HCT116 (cell line): ENCODE results near the gene CAB39L. TPM values are rescaled to one million over a fixed set of nuclear protein-coding genes. Genes with fewer than 3 reads are reported as not detected.
A peak's percentile ranks its signal among the peaks of the same experiment; 100 is the strongest.

Source experiments
- ATAC-seq: fragments of 200-7000 bp; cut with Tn5 transposase; 2 replicates; pipeline ENCODE4 v1.9.1; 2020; ENCODE audit warnings: mild to moderate bottlenecking, moderate library complexity
- Bru-seq: library from RNA; stranded (reverse); fragments of 400-500 nt; gene quantifications from one replicate; lab custom pipeline; 2021; lab: Mats Ljungman, UMichigan
- BruChase-seq, 2 experiments: library from RNA; stranded (reverse); fragments of 400-500 nt; gene quantifications; one replicate each; lab custom pipeline; 2021; lab: Mats Ljungman, UMichigan
- BruUV-seq: library from RNA; stranded (reverse); fragments of 400-500 nt; replicated peaks from 2 replicates; lab custom pipeline; 2021; lab: Mats Ljungman, UMichigan
- CTCF ChIA-PET: fragments of 300-600 bp; sonication (Branson Sonifier 250); formaldehyde crosslinking; loops from one replicate; lab custom pipeline; 2021; ENCODE audit warnings: antibody characterized with exemption; lab: Charles Lee
- POLR2A ChIA-PET: fragments of 300-600, 350-600 bp; sonication (Branson Sonifier 250); formaldehyde crosslinking; loops from one replicate; lab custom pipeline; 2021; ENCODE audit warnings: antibody characterized with exemption; lab: Charles Lee
- RAD21 ChIA-PET, 2 experiments: fragments of 300-600 bp; sonication (Branson Sonifier 250); formaldehyde crosslinking; loops; one replicate each; lab custom pipeline; 2023; ENCODE audit warnings: low total read pairs in 2 of 2; ENCODE audit not compliant: uncharacterized antibody in 2 of 2, unreplicated experiment in 2 of 2, low non-redundant PET in 1 of 2; lab: Charles Lee
- DNase-seq: peaks from one replicate; pipeline ENCODE4 v3.0.0-alpha.2; 2010; ENCODE audit warnings: low read depth, low spot score
- H2AFZ ChIP-seq: fragments of 200-600 bp; shearing (Covaris generic), sonication (generic); 2 replicates; pipeline ENCODE4 v1.6.1; 2017; ENCODE audit warnings: low read depth, mixed run types, mixed read lengths, antibody characterized with exemption, low read length; ENCODE audit not compliant: poor library complexity, severe bottlenecking
- H3K27ac ChIP-seq: 2 replicates; pipeline ENCODE4 v1.5.1; 2012; ENCODE audit warnings: low read depth, low read length
- H3K27me3 ChIP-seq: fragments of 200-600 bp; sonication (generic); 2 replicates; pipeline ENCODE4 v1.6.1; 2016; ENCODE audit warnings: mixed run types, low read length, mixed read lengths; ENCODE audit not compliant: insufficient read depth
- H3K36me3 ChIP-seq, 2 experiments: fragments of 200-500 bp in 1 of 2; fragments of 200-600 bp in 1 of 2; sonication (Bioruptor generic) in 1 of 2; sonication (generic) in 1 of 2; 2 replicates each; pipeline versions ENCODE4 v1.5.1 to v1.6.1; 2014 to 2016; ENCODE audit warnings: low read length in 2 of 2, inconsistent platforms in 1 of 2, mixed read lengths in 1 of 2, mixed run types in 1 of 2; ENCODE audit not compliant: insufficient read depth in 2 of 2, control insufficient read depth in 1 of 2
- H3K4me1 ChIP-seq, 2 experiments: fragments of 200-600 bp in 1 of 2; sonication (generic) in 1 of 2; 2 replicates each; pipeline versions ENCODE4 v1.5.1 to v1.6.1; 2012 to 2017; ENCODE audit warnings: low read length in 2 of 2, inconsistent platforms in 1 of 2, mild to moderate bottlenecking in 1 of 2, mixed read lengths in 1 of 2, mixed run types in 1 of 2, moderate library complexity in 1 of 2; ENCODE audit not compliant: insufficient read depth in 2 of 2, control insufficient read depth in 1 of 2
- H3K4me2 ChIP-seq: fragments of 200-600 bp; sonication (generic); 2 replicates; pipeline ENCODE4 v1.6.1; 2017; ENCODE audit warnings: mixed run types, low read length, mixed read lengths
- H3K4me3 ChIP-seq, 2 experiments: fragments of 200-600 bp in 1 of 2; sonication (generic) in 1 of 2; replicated peaks in 1 of 2; 2 replicates each; pipeline ENCODE4 v1.5.1; 2011 to 2016; ENCODE audit warnings: low read length in 2 of 2, control low read depth in 1 of 2, low read depth in 1 of 2, mild to moderate bottlenecking in 1 of 2, mixed read lengths in 1 of 2, mixed run types in 1 of 2
- H3K79me2 ChIP-seq: fragments of 200-600 bp; sonication (generic); 2 replicates; pipeline ENCODE4 v1.6.1; 2017; ENCODE audit warnings: mild to moderate bottlenecking, mixed run types, low read length, moderate library complexity, mixed read lengths; ENCODE audit not compliant: insufficient read depth
- H3K9ac ChIP-seq: fragments of 200-600 bp; sonication (generic); 2 replicates; pipeline ENCODE4 v1.6.1; 2016; ENCODE audit warnings: low read length, mixed read lengths
- H3K9me2 ChIP-seq: fragments of 200-600 bp; sonication (generic), shearing (Covaris generic); 2 replicates; pipeline ENCODE4 v1.6.1; 2017; ENCODE audit warnings: mixed run types, mild to moderate bottlenecking, moderate library complexity; ENCODE audit not compliant: insufficient read depth
- H3K9me3 ChIP-seq, 2 experiments: fragments of 200-500 bp in 1 of 2; fragments of 200-600 bp in 1 of 2; sonication (Bioruptor generic) in 1 of 2; sonication (generic) in 1 of 2; 2 replicates each; pipeline ENCODE4 v1.6.1; 2014 to 2017; ENCODE audit warnings: low read length in 2 of 2, mixed read lengths in 2 of 2, inconsistent platforms in 1 of 2, low read depth in 1 of 2, mild to moderate bottlenecking in 1 of 2, mixed run types in 1 of 2, moderate library complexity in 1 of 2; ENCODE audit not compliant: control insufficient read depth in 1 of 2, insufficient read depth in 1 of 2
- H4K20me1 ChIP-seq: fragments of 200-600 bp; sonication (generic), shearing (Covaris generic); 2 replicates; pipeline ENCODE4 v1.6.1; 2017; ENCODE audit warnings: mixed run types, mild to moderate bottlenecking, moderate library complexity; ENCODE audit not compliant: insufficient read depth
- CBX3 ChIP-seq: IDR thresholded peaks from 2 replicates; pipeline ENCODE4 v1.6.1; 2012; ENCODE audit warnings: low read depth
- EGR1 ChIP-seq: IDR thresholded peaks from 2 replicates; pipeline ENCODE4 v1.6.1; 2012; ENCODE audit warnings: low read depth
- FOSL1 ChIP-seq: IDR thresholded peaks from 2 replicates; pipeline ENCODE4 v1.6.1; 2012; ENCODE audit warnings: low read depth
- MAX ChIP-seq: IDR thresholded peaks from 2 replicates; pipeline ENCODE4 v1.6.1; 2012
- POLR2AphosphoS5 ChIP-seq: IDR thresholded peaks from 2 replicates; pipeline ENCODE4 v1.6.1; 2011; ENCODE audit warnings: mild to moderate bottlenecking, low read depth, low read length, moderate library complexity
- SIN3A ChIP-seq: IDR thresholded peaks from 2 replicates; pipeline ENCODE4 v1.6.1; 2012; ENCODE audit warnings: low read depth
- SP1 ChIP-seq: IDR thresholded peaks from 2 replicates; pipeline ENCODE4 v1.6.1; 2012; ENCODE audit warnings: low read depth
- TCF7L2 ChIP-seq: IDR thresholded peaks from 2 replicates; pipeline ENCODE4 v1.7.0; 2011; ENCODE audit warnings: borderline replicate concordance, inconsistent platforms; ENCODE audit not compliant: insufficient read depth, insufficient read length; ENCODE audit errors: extremely low read depth
- YY1 ChIP-seq: IDR thresholded peaks from 2 replicates; pipeline ENCODE4 v1.6.1; 2011; ENCODE audit warnings: low read length, low read depth, moderate library complexity, mild to moderate bottlenecking; ENCODE audit not compliant: insufficient replicate concordance; ENCODE audit errors: extremely low read depth
- ZBTB33 ChIP-seq: IDR thresholded peaks from 2 replicates; pipeline ENCODE4 v1.6.1; 2011; ENCODE audit warnings: mild to moderate bottlenecking, low read length, moderate library complexity; ENCODE audit not compliant: insufficient replicate concordance; ENCODE audit errors: extremely low read depth
- intact Hi-C: fragments of 100-400 bp; cut with micrococcal nuclease; formaldehyde crosslinking; loops from 2 replicates; pipeline ENCODE4 v1.10.0; 2022
- long read RNA-seq: library from polyadenylated mRNA; unstranded; transcript quantifications from one replicate; pipeline ENCODE4 v2.0.0, GENCODE V29; 2021; ENCODE audit not compliant: unreplicated experiment
- polyA plus RNA-seq: library from polyadenylated mRNA; unstranded; fragments of >200 nt; gene quantifications from 2 replicates; pipeline ENCODE4 v1.2.1, GENCODE V29; 2012; ENCODE audit warnings: missing spikeins
- total RNA-seq: library from RNA; stranded (reverse); gene quantifications from one replicate; pipeline ENCODE4 v1.2.1, GENCODE V29; 2021; ENCODE audit not compliant: unreplicated experiment
- TF ChIP-seq, protein P1 (sequence below): IDR thresholded peaks from 2 replicates; pipeline ENCODE4 v1.6.1; 2012; ENCODE audit warnings: low read depth
- TF ChIP-seq, protein P2 (sequence below): IDR thresholded peaks from 2 replicates; pipeline ENCODE4 v1.6.1; 2012
- TF ChIP-seq, protein P3 (sequence below), 3 experiments: fragments of 200-600 bp in 1 of 3; sonication (generic) in 1 of 3; IDR thresholded peaks in 2 of 3; conservative IDR thresholded peaks in 1 of 3; 2 replicates each; pipeline ENCODE4 v1.5.1; 2012 to 2017; ENCODE audit warnings: low read depth in 2 of 3, low read length in 2 of 3, antibody characterized with exemption in 1 of 3, borderline replicate concordance in 1 of 3, control low read depth in 1 of 3, mild to moderate bottlenecking in 1 of 3, mixed read lengths in 1 of 3, mixed run types in 1 of 3, moderate library complexity in 1 of 3; ENCODE audit not compliant: insufficient read depth in 1 of 3

CAB39L gene
- total RNA-seq (6.1 TPM), Bru-seq, nascent RNA (percentile 49 among the genes with signal in this experiment), BruChase-seq, experiment 1, labeled RNA remaining after a 6-hour chase (percentile 52 among the genes with signal in this experiment), BruChase-seq, experiment 2, labeled RNA remaining after a 2-hour chase (percentile 42 among the genes with signal in this experiment)
- 2.2 and 2.4 TPM in 2 replicates for polyA plus RNA-seq
- long read RNA-seq, partial matches to known transcripts, result 2 of 10 reads
- long read RNA-seq, other reads (novel, unspliced or antisense), result 6 of 10 reads

DNA sequence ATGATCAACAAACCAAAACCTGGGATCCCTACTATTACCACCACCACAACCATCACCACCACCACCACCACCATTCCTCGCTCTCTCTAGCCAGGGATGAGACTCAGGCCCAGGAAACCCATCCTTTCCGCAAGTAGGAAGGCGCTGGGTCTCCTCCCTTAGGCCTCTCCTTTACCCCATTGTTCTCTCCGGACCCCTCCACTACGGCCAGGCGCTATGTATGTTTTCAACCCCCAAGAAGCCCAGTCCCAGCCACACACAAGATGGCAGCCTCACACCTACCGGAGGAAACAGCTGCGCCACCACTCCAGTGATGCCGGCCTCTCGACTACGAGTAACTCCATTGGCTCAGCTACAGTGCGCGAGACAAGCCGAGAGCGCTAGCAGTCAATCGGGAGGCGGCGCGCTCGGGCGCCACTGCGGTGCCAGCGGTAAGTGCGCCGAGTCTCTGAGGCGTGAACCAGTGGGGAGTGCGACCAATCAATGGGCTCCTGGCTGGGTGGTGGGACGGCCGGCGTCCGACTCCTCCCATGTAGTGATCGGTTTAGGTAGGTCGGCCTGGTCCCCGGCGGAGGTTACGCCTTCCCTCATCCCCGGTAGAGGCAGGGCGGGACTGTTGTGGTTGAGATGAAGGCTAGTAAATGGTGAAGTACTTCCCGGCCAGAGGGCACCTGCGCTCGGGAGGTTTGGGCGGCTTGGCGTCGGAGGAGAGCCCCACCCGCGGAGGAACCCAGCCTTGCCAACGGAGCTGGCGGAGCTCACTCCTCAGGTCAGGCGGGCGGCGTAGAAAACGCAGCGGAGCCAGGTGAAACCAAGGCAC, at the start of gene CAB39L, which contains the start of gene SETDB2:
CAB39L (minus strand) TSS at position 361 of the 820 bp plus-strand sequence. CDS start 61,154 bp downstream, outside the sequence.
SETDB2 (plus strand) TSS at position 571 of the 820 bp plus-strand sequence. CDS start 7,620 bp downstream, outside the sequence.
- POLR2A ChIA-PET, result interaction anchor here (0.9 to 2.2 kb wide), 7 partner anchors 9 to 468 kb away, joined by 3 to 7 read pairs (median 4); partner anchors contain the start of gene FNDC3A
- ATAC-seq, result peak; percentile 96
- Histone ChIP-seq H3K4me1 (peaks cover 16 to 21% of the 10 kb centered on the region in 2 experiments), H2AFZ (peak within 1 kb of the TSS; percentile 69), H3K36me3 (no peaks in the 10 kb centered on the region), H3K27ac (peak within 1 kb of the TSS; percentile 92), H3K9me3 (no peaks in the 10 kb centered on the region)
- TF ChIP-seq, protein P1, sequence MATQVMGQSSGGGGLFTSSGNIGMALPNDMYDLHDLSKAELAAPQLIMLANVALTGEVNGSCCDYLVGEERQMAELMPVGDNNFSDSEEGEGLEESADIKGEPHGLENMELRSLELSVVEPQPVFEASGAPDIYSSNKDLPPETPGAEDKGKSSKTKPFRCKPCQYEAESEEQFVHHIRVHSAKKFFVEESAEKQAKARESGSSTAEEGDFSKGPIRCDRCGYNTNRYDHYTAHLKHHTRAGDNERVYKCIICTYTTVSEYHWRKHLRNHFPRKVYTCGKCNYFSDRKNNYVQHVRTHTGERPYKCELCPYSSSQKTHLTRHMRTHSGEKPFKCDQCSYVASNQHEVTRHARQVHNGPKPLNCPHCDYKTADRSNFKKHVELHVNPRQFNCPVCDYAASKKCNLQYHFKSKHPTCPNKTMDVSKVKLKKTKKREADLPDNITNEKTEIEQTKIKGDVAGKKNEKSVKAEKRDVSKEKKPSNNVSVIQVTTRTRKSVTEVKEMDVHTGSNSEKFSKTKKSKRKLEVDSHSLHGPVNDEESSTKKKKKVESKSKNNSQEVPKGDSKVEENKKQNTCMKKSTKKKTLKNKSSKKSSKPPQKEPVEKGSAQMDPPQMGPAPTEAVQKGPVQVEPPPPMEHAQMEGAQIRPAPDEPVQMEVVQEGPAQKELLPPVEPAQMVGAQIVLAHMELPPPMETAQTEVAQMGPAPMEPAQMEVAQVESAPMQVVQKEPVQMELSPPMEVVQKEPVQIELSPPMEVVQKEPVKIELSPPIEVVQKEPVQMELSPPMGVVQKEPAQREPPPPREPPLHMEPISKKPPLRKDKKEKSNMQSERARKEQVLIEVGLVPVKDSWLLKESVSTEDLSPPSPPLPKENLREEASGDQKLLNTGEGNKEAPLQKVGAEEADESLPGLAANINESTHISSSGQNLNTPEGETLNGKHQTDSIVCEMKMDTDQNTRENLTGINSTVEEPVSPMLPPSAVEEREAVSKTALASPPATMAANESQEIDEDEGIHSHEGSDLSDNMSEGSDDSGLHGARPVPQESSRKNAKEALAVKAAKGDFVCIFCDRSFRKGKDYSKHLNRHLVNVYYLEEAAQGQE, result no peak
- TF ChIP-seq, protein P2, sequence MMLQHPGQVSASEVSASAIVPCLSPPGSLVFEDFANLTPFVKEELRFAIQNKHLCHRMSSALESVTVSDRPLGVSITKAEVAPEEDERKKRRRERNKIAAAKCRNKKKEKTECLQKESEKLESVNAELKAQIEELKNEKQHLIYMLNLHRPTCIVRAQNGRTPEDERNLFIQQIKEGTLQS, result no peak
- TF ChIP-seq ZBTB33 (peak; percentile 96), FOSL1 (no peak), POLR2AphosphoS5 (peak; percentile 68), MAX (peak; percentile 52), SP1 (peak; percentile 80), TCF7L2 (peak; percentile 34), CBX3 (no peak), EGR1 (peak; percentile 48; the same call in 1 of the 2 replicates), YY1 (peak; percentile 98), SIN3A (peak; percentile 26; the same call in 1 of the 2 replicates)
- TF ChIP-seq, protein P3, sequence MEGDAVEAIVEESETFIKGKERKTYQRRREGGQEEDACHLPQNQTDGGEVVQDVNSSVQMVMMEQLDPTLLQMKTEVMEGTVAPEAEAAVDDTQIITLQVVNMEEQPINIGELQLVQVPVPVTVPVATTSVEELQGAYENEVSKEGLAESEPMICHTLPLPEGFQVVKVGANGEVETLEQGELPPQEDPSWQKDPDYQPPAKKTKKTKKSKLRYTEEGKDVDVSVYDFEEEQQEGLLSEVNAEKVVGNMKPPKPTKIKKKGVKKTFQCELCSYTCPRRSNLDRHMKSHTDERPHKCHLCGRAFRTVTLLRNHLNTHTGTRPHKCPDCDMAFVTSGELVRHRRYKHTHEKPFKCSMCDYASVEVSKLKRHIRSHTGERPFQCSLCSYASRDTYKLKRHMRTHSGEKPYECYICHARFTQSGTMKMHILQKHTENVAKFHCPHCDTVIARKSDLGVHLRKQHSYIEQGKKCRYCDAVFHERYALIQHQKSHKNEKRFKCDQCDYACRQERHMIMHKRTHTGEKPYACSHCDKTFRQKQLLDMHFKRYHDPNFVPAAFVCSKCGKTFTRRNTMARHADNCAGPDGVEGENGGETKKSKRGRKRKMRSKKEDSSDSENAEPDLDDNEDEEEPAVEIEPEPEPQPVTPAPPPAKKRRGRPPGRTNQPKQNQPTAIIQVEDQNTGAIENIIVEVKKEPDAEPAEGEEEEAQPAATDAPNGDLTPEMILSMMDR (IDR thresholded peaks at IDR 0.05 in 2 of 3, conservative IDR thresholded peaks at IDR 0.05 in 1 of 3; ENCODE audit: borderline replicate concordance in 1 of 3, insufficient read depth in 1 of 3, low read depth in 2 of 3, low read length in 2 of 3), result peak in 2 of 3 experiments; percentile 29 to 32; a peak in 2 of 6 replicates
- TF ChIP-seq, all 23 proteins: peak for 9
- RAD21 ChIA-PET, result no interaction called here
- DNase-seq, result peak; percentile 97
- CTCF ChIA-PET, result interaction anchor here (0.6 to 1.6 kb wide), 4 partner anchors 11 to 345 kb away, joined by 3 to 5 read pairs (median 4); no protein-coding TSS in a partner anchor
- H3K4me3 ChIP-seq, result peak within 1 kb of the TSS; percentile 72 to 76
- BruUV-seq, result no TSS peak
- no peaks in the 10 kb centered on the region for H3K9me2 ChIP-seq
- H3K4me2 ChIP-seq, result peak within 1 kb of the TSS; percentile 86
- no peaks in the 10 kb centered on the region for H4K20me1 ChIP-seq
- H3K9ac ChIP-seq, result peak within 1 kb of the TSS; percentile 71
- intact Hi-C loops, result loop anchor here (10.0 kb wide), 1 partner anchor 161 kb away; no protein-coding TSS in a partner anchor
- no peaks in the 10 kb centered on the region for H3K27me3 ChIP-seq
- H3K79me2 ChIP-seq, result peaks cover 20% of the 10 kb centered on the region
